B cell (primary cell): Measurements from ENCODE around the gene RARA.

ENCODE experiments used
- EZH2 ChIP-seq: IDR thresholded peaks from 2 replicates; pipeline ENCODE4 v1.6.1; 2012; ENCODE audit warnings: borderline replicate concordance, low read depth, mild to moderate bottlenecking, moderate library complexity, low read length; ENCODE audit not compliant: insufficient read depth, poor library complexity, severe bottlenecking
- TF ChIP-seq, protein P1 (sequence below): fragments of 200-600 bp; IDR thresholded peaks from one replicate; pipeline ENCODE4 v1.8.0; 2022; ENCODE audit warnings: antibody characterized with exemption, mild to moderate bottlenecking

DNA sequence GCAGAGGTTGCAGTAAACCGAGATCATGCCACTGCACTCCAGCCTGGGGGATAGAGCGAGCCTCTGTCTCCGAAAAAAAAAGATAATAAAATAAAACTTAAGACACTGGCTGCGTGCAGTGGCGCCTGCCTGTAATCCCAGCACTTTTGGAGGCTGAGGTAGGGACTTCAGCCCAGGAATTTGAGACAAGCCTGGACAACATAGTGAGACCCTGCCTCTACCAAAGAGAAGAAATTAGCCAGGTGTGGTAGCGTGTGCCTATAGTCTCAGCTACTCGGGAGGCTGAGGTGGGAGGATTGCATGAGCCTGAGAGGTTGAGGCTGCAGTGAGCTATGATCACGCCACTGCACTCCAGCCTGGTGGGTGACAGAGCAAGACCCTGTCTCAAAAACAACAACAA is 26.6 kb downstream of the RARA start:
- TF ChIP-seq, protein P1, sequence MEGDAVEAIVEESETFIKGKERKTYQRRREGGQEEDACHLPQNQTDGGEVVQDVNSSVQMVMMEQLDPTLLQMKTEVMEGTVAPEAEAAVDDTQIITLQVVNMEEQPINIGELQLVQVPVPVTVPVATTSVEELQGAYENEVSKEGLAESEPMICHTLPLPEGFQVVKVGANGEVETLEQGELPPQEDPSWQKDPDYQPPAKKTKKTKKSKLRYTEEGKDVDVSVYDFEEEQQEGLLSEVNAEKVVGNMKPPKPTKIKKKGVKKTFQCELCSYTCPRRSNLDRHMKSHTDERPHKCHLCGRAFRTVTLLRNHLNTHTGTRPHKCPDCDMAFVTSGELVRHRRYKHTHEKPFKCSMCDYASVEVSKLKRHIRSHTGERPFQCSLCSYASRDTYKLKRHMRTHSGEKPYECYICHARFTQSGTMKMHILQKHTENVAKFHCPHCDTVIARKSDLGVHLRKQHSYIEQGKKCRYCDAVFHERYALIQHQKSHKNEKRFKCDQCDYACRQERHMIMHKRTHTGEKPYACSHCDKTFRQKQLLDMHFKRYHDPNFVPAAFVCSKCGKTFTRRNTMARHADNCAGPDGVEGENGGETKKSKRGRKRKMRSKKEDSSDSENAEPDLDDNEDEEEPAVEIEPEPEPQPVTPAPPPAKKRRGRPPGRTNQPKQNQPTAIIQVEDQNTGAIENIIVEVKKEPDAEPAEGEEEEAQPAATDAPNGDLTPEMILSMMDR, result no peak
- no peak for TF ChIP-seq EZH2
